T-cell (primary cell): ENCODE measurements around the gene ZKSCAN2. TPM values are rescaled to one million over a fixed set of nuclear protein-coding genes. Genes with fewer than 3 reads are reported as not detected.

Experiments used
- ATAC-seq, 4 experiments: fragments of 200-7000 bp in 3 of 4; fragments of 150-1000 bp in 1 of 4; cut with Tn5 transposase; replicated peaks in 1 of 4; 1 replicate in 3 of 4; 2 replicates in 1 of 4; pipeline ENCODE4 v1.10.0; 2021; ENCODE audit warnings: moderate library complexity in 3 of 4, mild to moderate bottlenecking in 2 of 4, moderate number of reproducible peaks in 1 of 4
- CTCF ChIA-PET, 2 donors: fragments of 300-600 bp; sonication (Branson Sonifier 250); formaldehyde crosslinking; loops; one replicate each; lab custom pipeline; 2022; ENCODE audit warnings: antibody characterized with exemption in 2 of 2; lab: Charles Lee
- POLR2A ChIA-PET, 2 donors: fragments of 300-600 bp; sonication (Branson Sonifier 250); formaldehyde crosslinking; loops; one replicate each; lab custom pipeline; 2022; ENCODE audit warnings: antibody characterized with exemption in 2 of 2; lab: Charles Lee
- DNase-seq, 35 experiments: peaks; one replicate each; pipeline versions ENCODE4 v3.0.0 to v3.0.0-alpha.2; 2013 to 2023
- H3K27ac ChIP-seq: one replicate; pipeline ENCODE4 v1.5.1; 2013; ENCODE audit warnings: low read length
- H3K27me3 ChIP-seq, 2 experiments: replicated peaks in 1 of 2; 1 replicate in 1 of 2; 2 replicates in 1 of 2; pipeline versions ENCODE4 v1.6.1 to v1.7.0; 2013; ENCODE audit warnings: low read length in 1 of 2, mixed read lengths in 1 of 2; ENCODE audit not compliant: control insufficient read depth in 2 of 2, insufficient read depth in 2 of 2; ENCODE audit errors: extremely low read depth in 1 of 2
- H3K36me3 ChIP-seq, 2 donors: 1 replicate in 1 of 2; 2 replicates in 1 of 2; pipeline versions ENCODE4 v1.6.1 to v1.7.0; 2013; ENCODE audit warnings: low read length in 1 of 2; ENCODE audit not compliant: control insufficient read depth in 2 of 2, insufficient read depth in 1 of 2; ENCODE audit errors: extremely low read depth in 1 of 2
- H3K4me1 ChIP-seq, 2 experiments: 1 replicate in 1 of 2; 2 replicates in 1 of 2; pipeline versions ENCODE4 v1.6.1 to v1.7.0; 2013; ENCODE audit warnings: low read length in 2 of 2, mixed read lengths in 1 of 2; ENCODE audit not compliant: insufficient read depth in 2 of 2, control insufficient read depth in 1 of 2; ENCODE audit errors: extremely low read depth in 1 of 2
- H3K4me3 ChIP-seq, 2 donors: 1 replicate in 1 of 2; 2 replicates in 1 of 2; pipeline versions ENCODE4 v1.5.1 to v1.7.0; 2013; ENCODE audit warnings: mild to moderate bottlenecking in 2 of 2, low read length in 1 of 2, moderate library complexity in 1 of 2; ENCODE audit not compliant: control insufficient read depth in 1 of 2; ENCODE audit errors: extremely low read depth in 1 of 2
- H3K9me3 ChIP-seq: 2 replicates; pipeline ENCODE4 v1.7.0; 2013
- H3K27ac Mint-ChIP-seq, 2 donors: one replicate each; pipeline ENCODE4 v1.8.0; 2020 to 2021; ENCODE audit warnings: mild to moderate bottlenecking in 2 of 2, mixed read lengths in 2 of 2
- H3K27me3 Mint-ChIP-seq, 2 donors: one replicate each; pipeline ENCODE4 v1.8.0; 2021 to 2022; ENCODE audit warnings: mixed read lengths in 2 of 2
- H3K36me3 Mint-ChIP-seq: one replicate; pipeline ENCODE4 v1.8.0; 2021; ENCODE audit warnings: mixed read lengths
- H3K4me1 Mint-ChIP-seq, 3 donors: one replicate each; pipeline ENCODE4 v1.8.0; 2020 to 2022; ENCODE audit warnings: mixed read lengths in 3 of 3, mild to moderate bottlenecking in 1 of 3
- H3K4me3 Mint-ChIP-seq, 3 donors: one replicate each; pipeline ENCODE4 v1.8.0; 2020 to 2022; ENCODE audit warnings: mild to moderate bottlenecking in 3 of 3, mixed read lengths in 3 of 3, moderate library complexity in 3 of 3
- H3K9me3 Mint-ChIP-seq, 3 donors: one replicate each; pipeline ENCODE4 v1.8.0; 2020 to 2022; ENCODE audit warnings: mixed read lengths in 3 of 3
- WGBS: methylation state at CpG from one replicate; pipeline ENCODE4 v1.1.5; 2013; ENCODE audit warnings: missing lambda C conversion rate; ENCODE audit not compliant: insufficient coverage; 5-methylcytosine and 5-hydroxymethylcytosine counted together
- total RNA-seq, 35 experiments: library from RNA in 6 of 35; stranded (reverse) in 6 of 35; fragments of 120-200 nt in 1 of 35; gene quantifications; one replicate each; pipeline versions ENCODE4 v1.2.1 to v1.2.4 and lab custom pipeline; 2013 to 2026

The ZKSCAN2 gene
- total RNA-seq, 5 donors from 2014 or later (not counting 1 experiment from before 2014, with no cell fraction given), result 3.2 to 6.4 (median 4.7) TPM

GRCh38 chr16:25260416-25260815 lies 2.8 kb upstream of the ZKSCAN2 start:
- peaks cover 18% of the 10 kb centered on the region for H3K36me3 Mint-ChIP-seq
- H3K27me3 Mint-ChIP-seq, result no peaks in the 10 kb centered on the region
- ATAC-seq, result no peak
- H3K9me3 Mint-ChIP-seq, result no peaks in the 10 kb centered on the region
- peaks cover 0 to 3% of the 10 kb centered on the region in 2 donors for H3K36me3 ChIP-seq
- no peak overlapping the region for H3K4me3 ChIP-seq
- DNase-seq, result no peak
- H3K4me1 ChIP-seq, result peaks cover 9 to 30% of the 10 kb centered on the region in 2 experiments
- H3K4me1 Mint-ChIP-seq, result peaks cover 57 to 67% (median 62%) of the 10 kb centered on the region in 3 donors
- ChIA-PET POLR2A (interaction anchor here in 1 of 2 donors (0.6 kb wide), 1 partner anchor 9 kb away, joined by 3 read pairs; no protein-coding TSS in a partner anchor), CTCF (interaction anchor here (1.2 to 1.9 kb wide), 3 partner anchors 16 to 35 kb away, joined by 3 to 6 read pairs (median 3); no protein-coding TSS in a partner anchor)
- no peak overlapping the region for H3K4me3 Mint-ChIP-seq
- no peak overlapping the region for H3K27ac Mint-ChIP-seq
- H3K9me3 ChIP-seq, result no peaks in the 10 kb centered on the region
- 94% methylated on average over 3 of the region's 5 CpGs for WGBS
- H3K27me3 ChIP-seq, result no peaks in the 10 kb centered on the region
- no peak overlapping the region for H3K27ac ChIP-seq

GRCh38 chr16:25258861-25259179 lies 1.2 kb upstream of the ZKSCAN2 start:
- H3K27me3 ChIP-seq, result no peaks in the 10 kb centered on the region
- peak overlapping the region; percentile 84 for H3K27ac ChIP-seq
- CTCF ChIA-PET, result interaction anchor here in 1 of 2 donors (0.6 to 1.1 kb wide), 2 partner anchors 11 to 17 kb away, joined by 3 read pairs; no protein-coding TSS in a partner anchor
- H3K4me1 Mint-ChIP-seq, result peaks cover 46 to 61% (median 58%) of the 10 kb centered on the region in 3 donors
- no peaks in the 10 kb centered on the region for H3K36me3 ChIP-seq
- H3K9me3 Mint-ChIP-seq, result no peaks in the 10 kb centered on the region
- H3K4me1 ChIP-seq, result peaks cover 9 to 30% of the 10 kb centered on the region in 2 experiments
- 0% methylated on average over 1 of the region's 4 CpGs for WGBS
- peak overlapping the region; percentile 93 to 95 for H3K27ac Mint-ChIP-seq
- no peaks in the 10 kb centered on the region for H3K27me3 Mint-ChIP-seq
- peak overlapping the region; percentile 82 to 84 for H3K4me3 ChIP-seq
- DNase-seq (peak in 7 of 35 experiments; percentile 1 to 29 (median 11)), ATAC-seq (no peak)
- H3K9me3 ChIP-seq, result no peaks in the 10 kb centered on the region
- peaks cover 11% of the 10 kb centered on the region for H3K36me3 Mint-ChIP-seq
- POLR2A ChIA-PET, result no interaction called here
- H3K4me3 Mint-ChIP-seq, result peak overlapping the region; percentile 93 to 96 (median 93)

GRCh38 chr16:25257956-25258860 lies 563 bp upstream of the ZKSCAN2 start:
- no peaks in the 10 kb centered on the region for H3K27me3 Mint-ChIP-seq
- H3K9me3 Mint-ChIP-seq, result no peaks in the 10 kb centered on the region
- Histone ChIP-seq H3K4me1 (peaks cover 9 to 30% of the 10 kb centered on the region in 2 experiments), H3K27me3 (no peaks in the 10 kb centered on the region), H3K36me3 (peaks cover 0 to 1% of the 10 kb centered on the region in 2 donors), H3K9me3 (no peaks in the 10 kb centered on the region), H3K4me3 (peak overlapping the region; percentile 82 to 84), H3K27ac (peak overlapping the region; percentile 84)
- H3K4me3 Mint-ChIP-seq, result peak overlapping the region; percentile 93 to 96 (median 93)
- H3K36me3 Mint-ChIP-seq, result peaks cover 8% of the 10 kb centered on the region
- ChIA-PET POLR2A (no interaction called here), CTCF (interaction anchor here in 1 of 2 donors (0.6 to 1.1 kb wide), 2 partner anchors 10 to 18 kb away, joined by 3 read pairs; no protein-coding TSS in a partner anchor)
- ATAC-seq (peak; percentile 42 to 56 (median 51)), DNase-seq (peak; percentile 41 to 83 (median 66))
- peak overlapping the region; percentile 93 to 95 for H3K27ac Mint-ChIP-seq
- H3K4me1 Mint-ChIP-seq, result peaks cover 50 to 63% (median 61%) of the 10 kb centered on the region in 3 donors
- WGBS, result under 1% methylated on average over 43 of the region's 58 CpGs

GRCh38 chr16:25256695-25257469 lies 763 bp downstream of the ZKSCAN2 start:
- peak in 4 of 35 experiments; percentile 3 to 21 (median 5) for DNase-seq
- Histone ChIP-seq H3K27ac (peak overlapping the region; percentile 84), H3K27me3 (no peaks in the 10 kb centered on the region), H3K4me1 (peaks cover 9 to 33% of the 10 kb centered on the region in 2 experiments), H3K9me3 (no peaks in the 10 kb centered on the region), H3K4me3 (peak overlapping the region; percentile 70 to 84), H3K36me3 (peaks cover 0 to 7% of the 10 kb centered on the region in 2 donors)
- no peaks in the 10 kb centered on the region for H3K9me3 Mint-ChIP-seq
- POLR2A ChIA-PET, result no interaction called here
- H3K36me3 Mint-ChIP-seq, result peaks cover 7% of the 10 kb centered on the region
- H3K27me3 Mint-ChIP-seq, result no peaks in the 10 kb centered on the region
- WGBS, result 19% methylated on average over 22 of the region's 24 CpGs
- CTCF ChIA-PET, result interaction anchor here in 1 of 2 donors (0.6 to 0.8 kb wide), 3 partner anchors 32 to 351 kb away, joined by 3 to 4 read pairs (median 4); no protein-coding TSS in a partner anchor
- H3K4me3 Mint-ChIP-seq, result peak overlapping the region; percentile 93 to 96 (median 93)
- H3K27ac Mint-ChIP-seq, result peak overlapping the region; percentile 93 to 97
- peak in 1 of 4 experiments; percentile 3 for ATAC-seq
- peaks cover 57 to 64% (median 58%) of the 10 kb centered on the region in 3 donors for H3K4me1 Mint-ChIP-seq

GRCh38 chr16:25253322-25253721 lies 4.3 kb downstream of the ZKSCAN2 start:
- Mint-ChIP-seq H3K4me3 (no peak overlapping the region), H3K36me3 (peaks cover 21% of the 10 kb centered on the region), H3K27me3 (no peaks in the 10 kb centered on the region), H3K9me3 (no peaks in the 10 kb centered on the region), H3K4me1 (peaks cover 28 to 33% (median 30%) of the 10 kb centered on the region in 3 donors), H3K27ac (peak overlapping the region in 1 of 2 donors; percentile 41)
- Histone ChIP-seq H3K27ac (no peak overlapping the region), H3K36me3 (peaks cover 0 to 18% of the 10 kb centered on the region in 2 donors), H3K4me3 (no peak overlapping the region), H3K4me1 (peaks cover 6 to 17% of the 10 kb centered on the region in 2 experiments), H3K9me3 (no peaks in the 10 kb centered on the region), H3K27me3 (no peaks in the 10 kb centered on the region)
- ATAC-seq (no peak), DNase-seq (no peak)
- ChIA-PET POLR2A (interaction anchor here in 1 of 2 donors (0.6 kb wide), 1 partner anchor 121 kb away, joined by 3 read pairs; no protein-coding TSS in a partner anchor), CTCF (interaction anchor here in 1 of 2 donors (0.6 kb wide), 1 partner anchor 21 kb away, joined by 10 read pairs; no protein-coding TSS in a partner anchor)
- WGBS, result no CpG with 5 or more reads among the region's 2 CpGs
